ENCODE results near the gene RPLP2.

- TF ChIP-seq CTCF (IDR thresholded peaks at IDR 0.05) (no peak), EZH2 (IDR thresholded peaks at IDR 0.05; ENCODE audit: borderline replicate concordance, insufficient read depth, low read depth, low read length, poor library complexity, severe bottlenecking) (no peak)
Measured at GRCh38 chr11:860234-861104, 50.7 kb downstream of the RPLP2 start.
